ENCODE measurements around the gene PRR22.

- no peak for TF ChIP-seq EP300 (IDR thresholded peaks at IDR 0.05; ENCODE audit: low read depth)
- TF ChIP-seq CTCF (IDR thresholded peaks at IDR 0.05): no peak
- TF ChIP-seq POLR2AphosphoS5 (IDR thresholded peaks at IDR 0.05): no peak
- TF ChIP-seq POLR2A (IDR thresholded peaks at IDR 0.05): no peak
Observed at GRCh38 chr19:5824751-5825150, 40.2 kb upstream of the PRR22 start.
